GM21447 (cell line): ENCODE results near the gene NAV2.

Experiments used
- ATAC-seq: cut with Tn5 transposase; IDR thresholded peaks from one replicate; pipeline ENCODE4 v1.9.1; 2021; ENCODE audit not compliant: unreplicated experiment

NAV2 gene

DNA sequence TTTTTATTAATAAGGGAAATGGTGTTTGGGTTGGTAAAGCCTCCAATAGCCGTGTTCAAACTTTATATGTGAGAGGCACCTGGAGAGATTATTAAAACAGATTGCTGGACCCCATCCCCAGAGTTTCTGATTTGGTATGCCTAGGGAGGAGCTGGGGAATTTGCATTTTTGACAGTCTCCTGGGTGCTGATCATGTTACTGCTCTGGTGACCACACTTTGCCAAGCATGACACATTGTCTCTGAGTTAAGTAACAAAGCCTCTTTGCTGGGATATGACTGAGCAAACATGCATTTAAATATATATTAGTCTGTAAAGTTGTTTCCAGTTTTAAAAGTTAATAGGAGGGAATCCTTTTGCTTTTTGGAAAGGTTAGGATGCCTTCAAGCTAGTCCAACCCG is 140.4 kb downstream of the NAV2 start:
- ATAC-seq = no peak

DNA sequence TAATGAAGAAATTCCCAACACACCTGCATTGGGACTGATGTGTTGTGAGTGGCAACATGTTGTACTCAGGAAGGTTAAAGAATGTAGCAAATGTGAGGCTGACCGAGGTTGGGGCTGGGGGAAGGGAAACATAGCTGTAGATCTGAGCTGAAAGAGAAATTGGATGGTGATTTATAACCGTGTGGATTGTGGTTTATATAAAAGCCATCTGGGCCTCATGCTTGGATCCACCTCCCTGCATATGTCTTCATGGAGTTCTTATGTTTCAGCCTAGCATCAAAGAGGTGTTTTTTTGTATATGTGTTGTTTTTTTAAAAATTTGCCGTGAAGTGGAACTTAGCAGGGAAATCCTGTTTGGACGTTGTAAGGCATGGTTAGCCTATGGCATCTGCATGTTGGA is 141.3 kb downstream of the NAV2 start:
- no peak for ATAC-seq

DNA sequence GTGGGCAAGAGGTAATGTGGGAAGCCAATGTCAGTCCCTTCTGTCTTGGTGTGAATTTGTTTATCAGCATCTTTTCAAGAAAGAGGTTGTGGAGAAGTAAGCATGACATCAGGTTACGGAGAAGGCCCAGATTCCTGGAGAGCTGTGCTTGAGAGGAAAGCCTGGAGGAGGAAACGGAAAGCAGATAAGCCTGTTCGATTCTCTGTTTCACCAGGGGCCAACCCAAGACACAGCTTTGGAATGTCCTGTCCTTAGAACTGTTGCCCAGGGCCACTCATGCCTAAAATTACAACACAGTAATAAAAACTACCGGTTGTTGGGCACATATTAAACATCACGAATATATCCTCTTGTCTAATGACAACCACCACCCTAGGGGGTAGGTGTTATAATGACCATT is 148.5 kb downstream of the NAV2 start:
- no peak for ATAC-seq

DNA sequence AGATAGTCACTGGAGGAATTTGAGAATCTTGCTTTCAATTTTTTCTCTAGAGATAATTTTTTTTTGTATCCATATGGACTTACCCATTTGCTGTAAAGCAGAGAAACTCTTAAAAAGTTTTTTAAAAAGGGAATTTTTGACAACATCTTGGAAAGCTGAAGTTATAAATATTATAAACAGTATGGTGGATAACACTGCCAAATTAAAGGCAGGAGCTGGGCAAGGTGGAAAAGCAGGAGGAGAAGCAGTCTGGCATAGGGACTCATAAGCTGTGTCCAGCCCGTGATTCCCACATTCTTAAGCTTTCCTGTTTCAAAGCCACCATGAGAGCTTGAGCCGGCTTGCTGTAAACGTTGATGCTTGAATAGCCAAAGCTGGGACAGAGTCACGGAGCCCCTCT is 149.5 kb downstream of the NAV2 start:
- ATAC-seq = no peak

DNA sequence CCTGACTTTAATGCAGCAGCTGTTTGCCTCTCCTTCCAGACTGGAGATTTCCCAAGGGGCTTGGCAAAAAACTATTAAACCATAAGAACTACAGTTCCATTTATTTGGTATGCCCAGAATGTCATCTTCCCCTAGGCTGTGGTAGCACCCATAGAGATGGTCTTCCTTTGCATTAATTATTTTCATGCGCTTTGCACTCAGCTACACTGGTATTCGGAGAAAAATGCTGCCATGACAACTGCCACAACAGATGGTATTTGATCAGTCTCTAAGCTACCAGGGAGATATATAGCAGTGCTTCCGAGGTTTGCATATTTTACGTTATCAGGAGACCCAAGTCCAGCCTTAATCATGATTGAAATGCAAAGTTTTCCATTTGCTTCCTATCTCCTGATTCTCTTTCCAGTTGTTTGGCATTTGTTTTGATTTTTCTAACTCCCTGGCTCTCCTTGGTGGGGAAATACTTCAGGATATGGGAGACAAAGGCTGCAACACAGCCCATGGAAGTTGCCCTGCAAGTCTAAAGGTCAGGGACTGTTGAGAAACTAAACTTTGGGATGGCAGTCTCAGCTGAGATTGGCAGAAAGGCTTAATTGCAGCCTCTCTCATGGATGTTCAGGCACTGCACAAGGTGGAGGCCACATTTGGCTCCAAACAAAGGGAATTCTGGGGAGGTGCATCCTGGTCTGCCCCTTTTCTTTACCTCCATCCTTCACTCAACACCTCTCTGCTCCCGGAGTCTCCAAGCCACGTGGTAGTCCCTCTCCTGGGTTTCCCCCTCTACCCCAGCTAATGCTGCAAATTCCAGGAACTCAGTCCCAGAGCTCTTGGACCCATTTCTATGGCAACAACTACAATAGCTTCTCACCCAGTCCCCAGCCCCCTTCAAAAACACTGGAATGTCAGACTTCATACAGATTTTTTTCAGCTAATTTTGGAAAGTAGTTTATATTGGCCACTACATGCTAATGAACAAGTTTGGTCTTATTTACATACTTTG is 151.8 kb downstream of the NAV2 start:
- ATAC-seq = no peak

DNA sequence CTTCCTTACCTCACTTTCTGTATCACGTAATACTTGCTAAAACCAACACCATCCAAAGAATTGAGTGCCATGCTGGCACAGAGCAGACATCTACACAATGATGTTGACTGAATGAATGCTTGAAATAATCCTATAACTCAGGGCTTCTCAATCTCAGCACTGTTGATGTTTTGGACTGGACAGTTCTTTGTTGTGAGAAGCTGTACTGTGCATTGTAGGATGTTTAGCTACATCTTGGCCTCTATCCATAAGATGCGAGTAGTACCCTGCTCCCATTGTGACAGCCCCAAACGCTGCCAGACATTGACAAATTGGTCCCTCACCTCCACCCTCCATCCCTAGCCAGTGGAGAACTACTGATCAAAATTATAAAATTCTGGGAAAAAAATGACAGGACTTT is 153.4 kb downstream of the NAV2 start:
- ATAC-seq = no peak

DNA sequence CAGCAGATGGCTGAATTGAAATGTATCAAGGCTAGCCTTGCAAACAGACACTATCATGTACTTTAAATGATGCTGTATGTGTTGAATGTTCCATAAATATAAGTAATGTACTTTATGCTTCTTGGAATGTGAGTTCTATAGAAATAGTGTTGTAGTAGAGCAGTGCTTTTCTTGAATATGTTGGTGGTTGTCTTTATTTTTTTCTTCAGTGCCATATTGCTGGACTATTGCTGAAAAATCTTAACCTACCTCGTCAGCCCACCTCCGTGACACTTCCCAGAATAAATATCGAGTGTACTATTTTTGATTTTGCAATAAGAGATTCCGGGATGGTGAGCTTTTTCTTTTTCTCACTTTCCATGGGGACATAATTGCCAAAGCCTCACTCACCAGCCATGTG is 153.9 kb downstream of the NAV2 start:
- ATAC-seq = no peak

DNA sequence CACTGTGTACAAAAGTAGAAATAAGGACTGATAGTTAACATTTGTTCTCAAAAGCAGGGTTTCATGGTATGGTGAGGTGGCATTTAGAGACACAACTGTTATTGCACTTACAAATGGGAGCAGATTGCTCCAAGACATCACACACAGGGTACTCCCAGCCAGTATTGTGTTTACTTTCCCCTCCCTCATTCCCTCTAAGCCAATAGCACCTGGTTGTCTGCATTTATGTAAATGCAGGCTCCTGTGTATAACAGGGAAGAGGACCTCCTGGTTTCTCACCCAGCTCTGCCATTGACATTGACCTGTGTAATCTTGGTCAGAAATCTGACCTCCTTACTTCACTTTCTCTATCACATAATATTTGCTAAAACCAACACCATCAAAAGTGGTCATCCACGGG is 154.4 kb downstream of the NAV2 start:
- ATAC-seq = no peak

DNA sequence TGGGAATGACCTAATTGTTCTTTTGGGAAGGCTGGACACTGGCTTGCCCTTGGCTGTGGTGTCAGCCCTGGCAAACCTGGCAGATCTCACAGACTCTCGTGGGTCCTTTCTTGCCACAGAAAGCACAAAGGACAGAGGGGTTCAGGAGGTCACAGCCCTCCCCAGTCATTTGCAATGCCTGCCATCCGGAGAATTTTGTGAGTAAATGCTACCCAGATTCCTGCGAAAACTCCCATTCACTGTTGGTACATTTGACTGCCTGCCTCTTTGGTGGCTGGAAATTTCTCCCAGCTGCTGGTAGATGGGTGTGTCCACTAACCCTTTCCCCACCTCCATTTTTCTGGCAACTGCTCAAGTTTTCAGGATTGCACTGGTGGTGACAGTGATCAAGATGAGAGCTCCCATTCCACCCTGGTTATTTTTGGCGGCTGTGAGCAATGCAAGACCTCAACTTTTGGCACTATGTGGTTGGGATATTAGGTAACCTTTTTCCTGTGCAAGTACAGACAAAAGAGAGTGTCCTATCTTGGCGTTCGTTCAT is 155.7 kb downstream of the NAV2 start:
- ATAC-seq = no peak

DNA sequence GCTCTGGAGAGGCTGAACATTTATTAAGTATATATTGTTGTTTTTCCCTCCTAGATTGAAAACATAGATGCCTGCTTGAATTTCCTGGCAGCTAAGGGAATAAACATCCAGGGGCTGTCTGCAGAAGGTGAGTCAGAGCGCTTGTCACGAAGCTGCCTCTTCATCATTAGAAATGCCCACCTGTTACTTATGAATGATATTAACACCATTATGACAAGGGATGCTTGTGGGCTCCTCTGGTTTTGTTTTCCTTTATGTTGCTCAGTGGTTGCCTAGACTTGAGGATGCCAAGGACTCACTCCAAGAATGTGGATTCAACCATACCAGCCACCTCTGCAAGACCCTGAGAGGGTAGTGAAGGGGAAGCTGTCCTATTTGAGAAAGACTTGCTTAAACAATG is 156.2 kb downstream of the NAV2 start:
- ATAC-seq = no peak

DNA sequence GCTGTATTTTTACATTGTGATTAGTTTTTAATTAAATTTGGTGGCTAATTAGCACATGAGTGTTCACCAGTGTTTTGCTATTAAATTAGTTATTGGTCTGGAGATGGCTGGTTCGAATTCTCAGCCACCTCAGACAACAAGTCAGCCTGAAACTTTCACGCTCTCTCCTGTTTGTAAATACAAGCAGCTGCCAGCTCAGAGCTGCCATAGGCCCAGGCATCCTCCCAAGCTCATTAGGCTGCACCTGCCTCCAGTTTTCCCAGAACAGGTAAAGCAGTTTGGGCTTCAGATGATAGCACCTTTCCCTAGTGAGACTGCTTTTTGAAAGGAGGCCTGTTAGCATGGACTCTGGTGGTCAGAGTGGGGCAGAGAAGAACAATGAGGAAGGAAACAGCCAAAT is 156.8 kb downstream of the NAV2 start:
- no peak for ATAC-seq

DNA sequence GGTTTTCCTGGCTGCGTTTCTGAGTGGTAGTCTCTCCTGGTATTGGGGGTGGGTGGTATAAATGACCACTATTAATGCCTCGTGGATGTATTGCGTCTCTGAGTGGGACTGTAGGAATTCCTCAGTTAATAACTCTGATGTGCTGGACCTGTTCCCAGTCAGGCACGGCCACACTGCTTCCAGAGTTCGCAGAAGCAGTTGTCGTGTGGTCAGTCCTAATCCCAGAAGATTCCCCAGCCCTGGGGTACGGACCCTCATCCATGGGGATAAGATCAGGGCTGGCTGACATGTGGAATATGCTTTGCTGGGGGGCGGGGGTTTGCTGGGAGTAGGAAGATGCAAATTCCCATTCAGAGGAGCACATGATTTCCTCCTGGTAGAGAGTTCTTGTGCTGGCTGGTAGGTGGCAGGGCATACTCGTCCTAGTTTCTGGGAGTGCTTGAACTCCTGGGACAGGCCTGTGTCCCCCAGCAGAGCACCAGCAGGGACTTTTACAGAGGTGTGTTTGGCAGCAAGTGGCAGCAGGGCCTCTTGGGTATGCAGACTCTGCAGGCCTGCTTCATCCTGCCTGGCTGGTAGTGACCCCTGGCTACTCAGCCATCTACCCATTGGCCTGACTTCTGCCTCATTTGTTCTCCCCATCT is 157.4 kb downstream of the NAV2 start:
- no peak for ATAC-seq

DNA sequence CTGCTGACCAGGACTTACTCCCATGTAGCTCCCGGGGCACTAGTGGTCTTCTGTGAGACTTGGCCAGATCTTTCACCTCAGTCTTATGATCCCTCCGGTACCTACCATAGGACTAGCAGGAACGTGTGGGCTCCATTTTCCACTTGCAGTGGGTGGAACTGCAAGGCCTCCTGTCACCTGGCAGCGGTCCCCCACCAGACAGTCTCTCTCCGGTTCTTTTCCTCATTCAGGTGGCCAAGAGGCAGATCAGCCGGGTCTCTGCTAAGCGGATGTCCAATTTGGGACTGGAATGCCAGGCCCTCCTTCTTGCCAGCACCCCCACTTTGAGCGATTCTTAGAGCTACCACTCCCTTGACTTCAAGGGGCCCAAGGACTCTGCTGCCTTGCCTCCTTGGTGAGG is 158.9 kb downstream of the NAV2 start:
- ATAC-seq = no peak

DNA sequence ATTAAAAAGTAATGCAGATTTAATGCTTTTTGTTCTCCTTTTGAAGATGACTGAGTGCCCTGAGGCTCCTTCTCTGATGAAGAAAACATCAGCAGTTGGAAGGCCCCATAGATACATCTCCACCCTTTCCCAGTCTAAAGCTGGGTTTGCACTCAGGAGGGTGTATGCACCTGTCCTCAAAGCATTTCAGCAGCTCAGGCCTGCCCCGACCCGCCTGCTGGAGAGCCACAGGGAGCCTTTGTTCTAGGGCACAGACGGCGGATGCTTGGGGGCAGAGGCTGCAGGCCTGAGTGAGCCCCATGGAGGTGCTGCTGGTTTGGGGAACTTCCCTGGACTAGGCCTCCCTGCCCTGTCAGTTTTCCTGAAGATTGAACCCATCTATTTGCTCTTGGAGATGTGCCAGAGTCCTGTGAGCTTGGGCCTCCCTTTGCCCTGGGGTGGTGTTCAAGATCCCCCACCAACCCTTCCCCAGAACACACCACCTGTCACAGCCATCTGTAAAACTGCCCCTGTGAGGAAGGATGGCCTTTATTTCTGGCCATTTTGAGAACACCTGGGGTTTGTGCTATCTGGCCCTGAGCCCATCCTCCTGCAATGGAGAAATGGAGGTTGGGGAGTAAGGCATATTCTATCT is 160.0 kb downstream of the NAV2 start:
- ATAC-seq = no peak

DNA sequence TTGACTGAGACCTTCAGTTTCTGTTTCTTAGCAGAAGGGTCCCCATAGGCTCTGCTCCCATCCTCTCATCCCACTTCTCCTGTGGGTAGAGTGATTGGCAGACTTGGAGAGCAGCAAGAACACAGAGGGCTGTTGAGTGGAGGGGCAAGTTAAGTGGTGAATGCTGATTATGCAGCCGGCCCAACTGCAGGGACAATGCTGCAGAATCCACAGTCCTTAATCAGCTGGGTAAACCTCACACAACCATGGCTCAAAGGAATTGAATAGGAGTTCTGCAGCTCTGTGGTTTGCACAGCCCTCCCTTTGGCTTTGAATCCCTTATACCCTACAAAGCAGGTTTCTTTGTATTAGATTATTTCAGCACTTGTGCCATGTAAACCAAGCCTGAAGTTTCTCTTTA is 161.1 kb downstream of the NAV2 start:
- ATAC-seq = no peak

DNA sequence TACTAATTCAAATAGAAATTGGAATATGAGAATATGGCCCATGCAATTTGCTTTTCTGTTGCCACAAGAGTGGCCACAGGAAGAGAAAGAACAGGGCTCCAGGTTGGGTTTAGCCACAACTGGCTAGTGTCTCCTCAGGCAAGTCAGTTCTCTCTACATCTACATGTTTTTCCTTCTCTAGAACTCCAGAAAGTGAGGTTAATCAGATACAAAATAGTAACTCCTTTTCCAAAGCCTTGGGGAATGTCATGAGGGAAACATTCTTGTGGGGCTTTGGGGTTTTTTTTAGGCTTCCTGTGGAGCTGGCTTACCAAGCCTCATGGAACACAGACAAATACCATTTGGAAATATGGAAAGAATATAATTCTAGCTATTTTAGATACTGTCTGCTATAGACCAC is 161.6 kb downstream of the NAV2 start:
- no peak for ATAC-seq

DNA sequence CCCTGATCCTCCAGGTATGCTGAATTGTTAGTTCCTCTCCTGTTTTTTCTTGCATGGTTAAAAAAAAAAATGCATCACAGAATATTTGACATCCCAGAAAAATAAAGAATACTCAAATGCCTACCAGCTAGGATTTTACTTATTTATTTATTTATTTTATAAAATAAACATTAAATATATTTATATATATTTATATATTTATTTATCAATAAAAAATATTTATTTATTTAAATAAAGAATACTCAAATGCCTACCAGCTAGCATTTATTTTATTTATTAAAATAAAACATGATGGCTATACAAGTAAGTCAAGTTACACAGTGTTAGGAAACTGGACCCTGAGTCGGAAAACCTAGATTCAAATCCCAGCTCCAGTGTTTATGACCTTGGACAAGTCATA is 164.1 kb downstream of the NAV2 start:
- ATAC-seq = no peak

DNA sequence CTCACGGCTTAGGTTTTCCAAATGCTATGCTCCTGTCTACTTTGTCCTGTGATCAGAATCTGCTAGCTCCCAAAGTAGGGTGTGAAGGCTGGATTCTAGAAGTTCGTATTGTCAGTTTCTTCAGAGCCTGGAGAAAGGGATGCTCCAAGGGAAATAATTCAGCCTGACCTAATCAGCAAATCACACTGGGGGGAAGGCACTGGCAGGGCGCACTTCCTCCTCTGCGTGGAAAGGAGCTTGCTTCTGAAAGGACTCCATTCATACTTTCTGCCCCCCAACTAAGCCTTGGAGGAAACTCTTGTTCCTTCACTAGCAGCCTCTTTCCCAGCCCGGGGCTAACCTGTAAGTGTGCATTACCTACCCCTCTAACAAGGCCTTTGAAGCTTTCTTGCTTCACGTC is 165.9 kb downstream of the NAV2 start:
- ATAC-seq = no peak

DNA sequence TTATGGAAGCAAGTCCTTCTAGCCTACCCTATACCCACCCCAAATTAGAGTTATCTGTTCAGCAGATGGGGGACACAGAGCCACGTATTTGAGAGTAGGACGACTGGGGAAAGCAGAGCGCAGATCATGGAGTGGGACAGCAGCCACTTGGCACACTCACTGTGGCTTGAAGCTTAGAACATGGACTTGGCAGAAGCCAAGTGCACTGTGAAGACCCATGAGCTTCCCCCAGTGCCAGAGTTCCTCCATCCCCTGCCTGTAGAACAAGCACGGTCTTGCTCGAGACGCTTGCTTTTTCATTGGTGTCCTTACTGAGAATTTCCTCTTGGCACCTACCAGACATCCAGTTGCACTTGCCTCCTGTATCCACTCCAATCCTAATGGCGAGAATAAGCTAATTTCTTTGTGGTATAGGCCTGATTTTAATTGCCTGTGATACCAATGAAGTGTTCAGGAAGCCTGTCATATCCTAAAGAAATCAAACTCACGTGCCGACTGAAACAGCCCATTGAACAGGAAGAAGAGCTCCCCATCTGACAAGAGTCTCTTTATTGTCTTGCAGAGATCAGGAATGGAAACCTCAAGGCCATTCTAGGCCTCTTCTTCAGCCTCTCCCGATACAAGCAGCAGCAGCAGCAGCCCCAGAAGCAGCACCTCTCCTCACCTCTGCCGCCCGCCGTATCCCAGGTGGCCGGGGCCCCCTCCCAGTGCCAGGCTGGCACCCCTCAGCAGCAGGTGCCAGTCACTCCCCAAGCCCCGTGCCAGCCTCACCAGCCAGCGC is 166.9 kb downstream of the NAV2 start:
- ATAC-seq = no peak

DNA sequence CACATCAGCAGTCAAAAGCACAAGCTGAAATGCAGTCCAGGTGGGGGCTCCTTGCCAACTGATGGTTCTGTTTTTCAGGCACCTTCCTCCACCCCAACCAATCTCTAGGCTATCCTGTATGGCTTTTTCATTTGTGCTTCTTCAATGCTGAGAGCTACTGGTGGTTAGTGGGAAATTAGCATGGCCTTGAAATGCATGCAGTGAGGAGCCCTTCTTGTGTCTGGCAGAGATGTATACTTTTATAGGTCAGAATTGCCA is 167.4 kb downstream of the NAV2 start:
- ATAC-seq = no peak

DNA sequence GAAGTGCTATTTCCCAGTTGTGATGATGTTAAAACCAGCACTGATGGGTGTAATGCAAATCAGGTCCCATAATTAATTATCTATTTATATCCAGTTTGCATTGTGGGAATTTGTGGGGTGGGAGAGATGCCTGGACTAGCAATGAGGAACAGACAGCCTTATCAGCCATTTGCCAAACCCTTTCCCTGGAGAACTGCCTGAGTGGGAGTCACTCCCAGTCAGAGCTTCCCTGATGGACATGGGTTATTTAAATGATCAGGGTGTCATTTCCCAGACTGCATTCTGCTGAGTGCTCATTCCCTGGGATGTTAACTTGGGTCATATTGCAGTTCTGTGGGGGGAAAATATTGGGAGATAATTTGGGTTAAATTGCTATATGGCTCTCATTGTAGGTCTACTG is 168.5 kb downstream of the NAV2 start:
- ATAC-seq = no peak
